Immature natural killer cell (primary cell): ENCODE measurements around the gene GTF2A1L. TPM values are rescaled to one million over a fixed set of nuclear protein-coding genes. Genes with fewer than 3 reads are reported as not detected.

Experiments
- DNase-seq, 3 donors: peaks; one replicate each; pipeline ENCODE4 v3.0.0; 2022; ENCODE audit warnings: mixed read lengths in 1 of 3
- H3K27ac Mint-ChIP-seq, 6 donors: one replicate each; pipeline ENCODE4 v1.8.0; 2020; ENCODE audit warnings: mixed read lengths in 6 of 6, mild to moderate bottlenecking in 5 of 6, inconsistent platforms in 4 of 6, moderate library complexity in 3 of 6
- H3K27me3 Mint-ChIP-seq, 3 donors: one replicate each; pipeline ENCODE4 v1.8.0; 2020 to 2021; ENCODE audit warnings: low read depth in 3 of 3, mild to moderate bottlenecking in 3 of 3, mixed read lengths in 3 of 3, moderate library complexity in 3 of 3, inconsistent platforms in 1 of 3
- H3K36me3 Mint-ChIP-seq, 3 donors: one replicate each; pipeline ENCODE4 v1.8.0; 2020; ENCODE audit warnings: mixed read lengths in 3 of 3, inconsistent platforms in 2 of 3, mild to moderate bottlenecking in 2 of 3
- H3K4me1 Mint-ChIP-seq, 2 donors: one replicate each; pipeline ENCODE4 v1.8.0; 2020; ENCODE audit warnings: inconsistent platforms in 2 of 2, mild to moderate bottlenecking in 2 of 2, mixed read lengths in 2 of 2, moderate library complexity in 1 of 2
- H3K4me3 Mint-ChIP-seq, 5 donors: one replicate each; pipeline ENCODE4 v1.8.0; 2020; ENCODE audit warnings: mild to moderate bottlenecking in 5 of 5, mixed read lengths in 5 of 5, inconsistent platforms in 3 of 5, moderate library complexity in 3 of 5
- H3K9me3 Mint-ChIP-seq, 6 donors: one replicate each; pipeline ENCODE4 v1.8.0; 2020; ENCODE audit warnings: mild to moderate bottlenecking in 6 of 6, mixed read lengths in 6 of 6, inconsistent platforms in 4 of 6, moderate library complexity in 3 of 6
- polyA plus RNA-seq, 3 donors: library from polyadenylated mRNA; unstranded; fragments of 300-500 nt; fragmentation: Illumina TruSeq; gene quantifications; one replicate each; pipeline ENCODE4 v1.2.3, GENCODE V29; 2021

Gene GTF2A1L
- polyA plus RNA-seq, 3 donors from 2014 or later: not detected

GRCh38 chr2:48624696-48625095, 7.0 kb downstream of the GTF2A1L start:
- Mint-ChIP-seq H3K9me3 (peaks cover 0 to 5% (median 0%) of the 10 kb centered on the region in 6 donors), H3K4me3 (no peak overlapping the region), H3K4me1 (no peaks in the 10 kb centered on the region), H3K27ac (no peak overlapping the region), H3K36me3 (no peaks in the 10 kb centered on the region), H3K27me3 (peaks cover 0 to 3% (median 2%) of the 10 kb centered on the region in 3 donors)
- DNase-seq: no peak

GRCh38 chr2:48626047-48626446, 8.4 kb downstream of the GTF2A1L start:
- H3K36me3 Mint-ChIP-seq: no peaks in the 10 kb centered on the region
- H3K27ac Mint-ChIP-seq: no peak overlapping the region
- DNase-seq: no peak
- no peak overlapping the region for H3K4me3 Mint-ChIP-seq
- H3K4me1 Mint-ChIP-seq: no peaks in the 10 kb centered on the region
- H3K9me3 Mint-ChIP-seq: peaks cover 0 to 11% (median 0%) of the 10 kb centered on the region in 6 donors
- peaks cover 0 to 3% (median 2%) of the 10 kb centered on the region in 3 donors for H3K27me3 Mint-ChIP-seq

- Mint-ChIP-seq H3K9me3 (peaks cover 0 to 13% (median under 1%) of the 10 kb centered on the region in 6 donors), H3K27ac (no peak overlapping the region), H3K27me3 (peaks cover under 1 to 5% (median 2%) of the 10 kb centered on the region in 3 donors), H3K4me3 (no peak overlapping the region), H3K4me1 (no peaks in the 10 kb centered on the region), H3K36me3 (no peaks in the 10 kb centered on the region)
- no peak for DNase-seq
Observed at GRCh38 chr2:48633143-48633542, 15.5 kb downstream of the GTF2A1L start.

- Mint-ChIP-seq H3K4me1 (no peaks in the 10 kb centered on the region), H3K36me3 (no peaks in the 10 kb centered on the region), H3K27ac (no peak overlapping the region), H3K4me3 (no peak overlapping the region), H3K27me3 (peaks cover 2 to 4% (median 2%) of the 10 kb centered on the region in 3 donors), H3K9me3 (peaks cover 0 to 6% (median under 1%) of the 10 kb centered on the region in 6 donors)
- DNase-seq: no peak
Observed at GRCh38 chr2:48635786-48636185, 18.1 kb downstream of the GTF2A1L start.

GRCh38 chr2:48638261-48638660, 20.6 kb downstream of the GTF2A1L start:
- Mint-ChIP-seq H3K36me3 (no peaks in the 10 kb centered on the region), H3K27ac (no peak overlapping the region), H3K4me3 (no peak overlapping the region)

GRCh38 chr2:48651158-48651790, 33.6 kb downstream of the GTF2A1L start:
- Mint-ChIP-seq H3K27ac (no peak overlapping the region), H3K4me1 (no peaks in the 10 kb centered on the region), H3K4me3 (no peak overlapping the region), H3K36me3 (no peaks in the 10 kb centered on the region), H3K27me3 (peaks cover 0 to 2% (median 0%) of the 10 kb centered on the region in 3 donors), H3K9me3 (peaks cover 0 to 3% (median 0%) of the 10 kb centered on the region in 6 donors)
- DNase-seq: no peak

More at GRCh38 chr2:48638261-48638660, 20.6 kb downstream of the GTF2A1L start:
- Mint-ChIP-seq H3K9me3 (peaks cover 0 to 5% (median under 1%) of the 10 kb centered on the region in 6 donors), H3K27me3 (peaks cover 2 to 5% (median 4%) of the 10 kb centered on the region in 3 donors), H3K4me1 (no peaks in the 10 kb centered on the region)
- no peak for DNase-seq

- Mint-ChIP-seq H3K27me3 (peaks cover 3 to 7% (median 4%) of the 10 kb centered on the region in 3 donors), H3K9me3 (peaks cover 0 to 5% (median 0%) of the 10 kb centered on the region in 6 donors), H3K4me3 (no peak overlapping the region), H3K27ac (no peak overlapping the region), H3K36me3 (no peaks in the 10 kb centered on the region), H3K4me1 (no peaks in the 10 kb centered on the region)
- no peak for DNase-seq
Observed at GRCh38 chr2:48668992-48669391, 51.3 kb downstream of the GTF2A1L start.

GRCh38 chr2:48673581-48673980, 55.9 kb downstream of the GTF2A1L start:
- Mint-ChIP-seq H3K36me3 (no peaks in the 10 kb centered on the region), H3K4me3 (no peak overlapping the region), H3K9me3 (peaks cover 0 to 5% (median 0%) of the 10 kb centered on the region in 6 donors), H3K27ac (no peak overlapping the region), H3K4me1 (no peaks in the 10 kb centered on the region), H3K27me3 (peaks cover 3 to 8% (median 5%) of the 10 kb centered on the region in 3 donors)
- no peak for DNase-seq

GRCh38 chr2:48674933-48675332, 57.3 kb downstream of the GTF2A1L start:
- no peak for DNase-seq
- Mint-ChIP-seq H3K4me1 (no peaks in the 10 kb centered on the region), H3K27me3 (peaks cover 2 to 8% (median 6%) of the 10 kb centered on the region in 3 donors), H3K36me3 (no peaks in the 10 kb centered on the region), H3K9me3 (peaks cover 0 to 5% (median 0%) of the 10 kb centered on the region in 6 donors), H3K27ac (no peak overlapping the region), H3K4me3 (no peak overlapping the region)

- Mint-ChIP-seq H3K4me1 (no peaks in the 10 kb centered on the region), H3K9me3 (no peaks in the 10 kb centered on the region), H3K27me3 (peaks cover 0 to 5% (median 4%) of the 10 kb centered on the region in 3 donors), H3K27ac (no peak overlapping the region), H3K4me3 (no peak overlapping the region), H3K36me3 (no peaks in the 10 kb centered on the region)
- DNase-seq: no peak
Observed at GRCh38 chr2:48677450-48677849, 59.8 kb downstream of the GTF2A1L start.

GRCh38 chr2:48685126-48685525, 67.5 kb downstream of the GTF2A1L start:
- no peak overlapping the region for H3K4me3 Mint-ChIP-seq
- H3K9me3 Mint-ChIP-seq: peaks cover 0 to 5% (median 1%) of the 10 kb centered on the region in 6 donors
- no peak overlapping the region for H3K27ac Mint-ChIP-seq
- H3K4me1 Mint-ChIP-seq: no peaks in the 10 kb centered on the region
- H3K27me3 Mint-ChIP-seq: peaks cover 0 to 5% (median 0%) of the 10 kb centered on the region in 3 donors
- no peak for DNase-seq
- H3K36me3 Mint-ChIP-seq: no peaks in the 10 kb centered on the region

- H3K9me3 Mint-ChIP-seq: peaks cover 0 to 3% (median 0%) of the 10 kb centered on the region in 6 donors
- no peak for DNase-seq
- no peak overlapping the region for H3K27ac Mint-ChIP-seq
- no peaks in the 10 kb centered on the region for H3K4me1 Mint-ChIP-seq
- no peaks in the 10 kb centered on the region for H3K36me3 Mint-ChIP-seq
- no peak overlapping the region for H3K4me3 Mint-ChIP-seq
- H3K27me3 Mint-ChIP-seq: peaks cover 0 to 3% (median 3%) of the 10 kb centered on the region in 3 donors
Observed at GRCh38 chr2:48691935-48692691, 74.5 kb downstream of the GTF2A1L start.

- H3K36me3 Mint-ChIP-seq: no peaks in the 10 kb centered on the region
- no peak overlapping the region for H3K4me3 Mint-ChIP-seq
- H3K27me3 Mint-ChIP-seq: peaks cover 0 to 3% (median 0%) of the 10 kb centered on the region in 3 donors
- DNase-seq: no peak
- no peaks in the 10 kb centered on the region for H3K4me1 Mint-ChIP-seq
- peaks cover 0 to 3% (median 0%) of the 10 kb centered on the region in 6 donors for H3K9me3 Mint-ChIP-seq
- no peak overlapping the region for H3K27ac Mint-ChIP-seq
Observed at GRCh38 chr2:48693066-48693465, 75.4 kb downstream of the GTF2A1L start.

GRCh38 chr2:48693645-48694044, 76.0 kb downstream of the GTF2A1L start:
- H3K4me1 Mint-ChIP-seq: no peaks in the 10 kb centered on the region

More at GRCh38 chr2:48693645-48694044, 76.0 kb downstream of the GTF2A1L start:
- no peak overlapping the region for H3K4me3 Mint-ChIP-seq
- no peak for DNase-seq
- H3K9me3 Mint-ChIP-seq: peaks cover 0 to 3% (median 0%) of the 10 kb centered on the region in 6 donors
- peaks cover 0 to 3% (median 0%) of the 10 kb centered on the region in 3 donors for H3K27me3 Mint-ChIP-seq
- no peak overlapping the region for H3K27ac Mint-ChIP-seq
- no peaks in the 10 kb centered on the region for H3K36me3 Mint-ChIP-seq
